Measurements from ENCODE around the gene KNDC1.
"Not testable (repeated sequence)": the region's sequence is repeated elsewhere in the genome, so short reads cannot be mapped to it uniquely, and the experiment has no call there.

KNDC1 gene

GRCh38 chr10:133175624-133176023 is 15.6 kb downstream of the KNDC1 start:
- not testable (repeated sequence) for H3K27me3 ChIP-seq (ENCODE audit: insufficient read depth, poor library complexity, severe bottlenecking); H3K4me3 ChIP-seq (replicated peaks; ENCODE audit: insufficient read depth, low read length); DNase-seq (ENCODE audit: low read depth in 1 of 2, low spot score in 1 of 2); H3K27ac ChIP-seq (replicated peaks)

GRCh38 chr10:133176546-133176945 is 16.5 kb downstream of the KNDC1 start:
- no peak for TF ChIP-seq GABPA (IDR thresholded peaks at IDR 0.05; ENCODE audit: low read depth)
- TF ChIP-seq REST (IDR thresholded peaks at IDR 0.05; ENCODE audit: insufficient replicate concordance, low read depth): no peak
- TF ChIP-seq POLR2AphosphoS5 (IDR thresholded peaks at IDR 0.05; ENCODE audit: low read depth): no peak
- TF ChIP-seq SPI1 (IDR thresholded peaks at IDR 0.05; ENCODE audit: borderline replicate concordance, low read depth): no peak
- no peak for TF ChIP-seq CTCF (IDR thresholded peaks at IDR 0.05; ENCODE audit: insufficient read depth, low read length)
- no peak for DNase-seq (ENCODE audit: low read depth in 1 of 2, low spot score in 1 of 2)
- no peak overlapping the region for H3K4me3 ChIP-seq (replicated peaks; ENCODE audit: insufficient read depth, low read length)
- H3K27ac ChIP-seq (replicated peaks): no peak overlapping the region
- H3K27me3 ChIP-seq (ENCODE audit: insufficient read depth, poor library complexity, severe bottlenecking): no peaks in the 10 kb centered on the region

- Histone ChIP-seq H3K27ac (replicated peaks) (no peak overlapping the region), H3K4me3 (replicated peaks; ENCODE audit: insufficient read depth, low read length) (no peak overlapping the region), H3K27me3 (ENCODE audit: insufficient read depth, poor library complexity, severe bottlenecking) (no peaks in the 10 kb centered on the region)
- TF ChIP-seq GABPA (IDR thresholded peaks at IDR 0.05; ENCODE audit: low read depth) (no peak), CTCF (IDR thresholded peaks at IDR 0.05; ENCODE audit: insufficient read depth, low read length) (no peak), POLR2AphosphoS5 (IDR thresholded peaks at IDR 0.05; ENCODE audit: low read depth) (no peak), REST (IDR thresholded peaks at IDR 0.05; ENCODE audit: insufficient replicate concordance, low read depth) (no peak), SPI1 (IDR thresholded peaks at IDR 0.05; ENCODE audit: borderline replicate concordance, low read depth) (no peak)
- DNase-seq (ENCODE audit: low read depth in 1 of 2, low spot score in 1 of 2): no peak
Observed at GRCh38 chr10:133177380-133178157, 17.6 kb downstream of the KNDC1 start.

- Histone ChIP-seq H3K27me3 (ENCODE audit: insufficient read depth, poor library complexity, severe bottlenecking) (no peaks in the 10 kb centered on the region), H3K4me3 (replicated peaks; ENCODE audit: insufficient read depth, low read length) (no peak overlapping the region), H3K27ac (replicated peaks) (no peak overlapping the region)
- DNase-seq (ENCODE audit: low read depth in 1 of 2, low spot score in 1 of 2): no peak
- TF ChIP-seq CTCF (IDR thresholded peaks at IDR 0.05; ENCODE audit: insufficient read depth, low read length) (no peak), REST (IDR thresholded peaks at IDR 0.05; ENCODE audit: insufficient replicate concordance, low read depth) (no peak), SPI1 (IDR thresholded peaks at IDR 0.05; ENCODE audit: borderline replicate concordance, low read depth) (no peak), POLR2AphosphoS5 (IDR thresholded peaks at IDR 0.05; ENCODE audit: low read depth) (no peak), GABPA (IDR thresholded peaks at IDR 0.05; ENCODE audit: low read depth) (no peak)
Observed at GRCh38 chr10:133178357-133179127, 18.5 kb downstream of the KNDC1 start.
